SK-N-MC (cell line): ENCODE measurements around the gene SF3A1.
"Not testable (repeated sequence)": the region's sequence is repeated elsewhere in the genome, so short reads cannot be mapped to it uniquely, and the experiment has no call there.

ENCODE experiments used
- EZH2 ChIP-seq: fragments of 200-600 bp; sonication (generic); IDR thresholded peaks from one replicate; pipeline ENCODE4 v1.6.1; 2017; ENCODE audit warnings: antibody characterized with exemption
- POLR2AphosphoS5 ChIP-seq: IDR thresholded peaks from 2 replicates; pipeline ENCODE4 v1.6.1; 2012; ENCODE audit warnings: mild to moderate bottlenecking, low read depth, low read length, borderline replicate concordance

GRCh38 chr22:30402766-30403104, 46.0 kb upstream of the SF3A1 start:
- not testable (repeated sequence) for TF ChIP-seq POLR2AphosphoS5, EZH2
